Coronary artery (tissue), 2 donors: ENCODE results near the gene TMEM131.

Experiments used
- DNase-seq: peaks from one replicate; pipeline ENCODE4 v3.0.0-alpha.2; 2017; ENCODE audit warnings: low spot score
- H3K27ac ChIP-seq, 2 donors: fragments of 200-600 bp; sonication (generic); one replicate each; pipeline ENCODE4 v1.5.1; 2016 to 2019
- H3K4me3 ChIP-seq: fragments of 200-600 bp; sonication (generic); 2 replicates; pipeline ENCODE4 v1.5.1; 2016; ENCODE audit warnings: mild to moderate bottlenecking, moderate library complexity
- CTCF ChIP-seq: fragments of 200-600 bp; sonication (generic); IDR thresholded peaks from one replicate; pipeline ENCODE4 v1.5.1; 2019; ENCODE audit warnings: antibody characterized with exemption

TMEM131 gene

GRCh38 chr2:97798416-97798815, 197.3 kb downstream of the TMEM131 start:
- no peak overlapping the region for H3K4me3 ChIP-seq
- no peak for TF ChIP-seq CTCF
- DNase-seq, result no peak
- H3K27ac ChIP-seq, result no peak overlapping the region

GRCh38 chr2:97797355-97797754, 198.4 kb downstream of the TMEM131 start:
- DNase-seq, result no peak
- no peak overlapping the region for H3K4me3 ChIP-seq
- TF ChIP-seq CTCF, result no peak
- H3K27ac ChIP-seq, result no peak overlapping the region

GRCh38 chr2:97796465-97797126, 199.2 kb downstream of the TMEM131 start:
- TF ChIP-seq CTCF, result no peak
- H3K4me3 ChIP-seq, result no peak overlapping the region
- no peak for DNase-seq
- no peak overlapping the region for H3K27ac ChIP-seq

GRCh38 chr2:97792416-97792815, 203.3 kb downstream of the TMEM131 start:
- no peak overlapping the region for H3K27ac ChIP-seq
- no peak for TF ChIP-seq CTCF
- no peak for DNase-seq

GRCh38 chr2:97788986-97789644, 206.6 kb downstream of the TMEM131 start:
- Histone ChIP-seq H3K27ac (no peak overlapping the region), H3K4me3 (no peak overlapping the region)
- TF ChIP-seq CTCF, result no peak
- no peak for DNase-seq

More at GRCh38 chr2:97792416-97792815, 203.3 kb downstream of the TMEM131 start:
- no peak overlapping the region for H3K4me3 ChIP-seq

- DNase-seq, result no peak
- H3K27ac ChIP-seq, result no peak overlapping the region
- no peak for TF ChIP-seq CTCF
- H3K4me3 ChIP-seq, result no peak overlapping the region
Measured at GRCh38 chr2:97785818-97786217, 209.9 kb downstream of the TMEM131 start.

- Histone ChIP-seq H3K27ac (no peak overlapping the region), H3K4me3 (no peak overlapping the region)
- no peak for TF ChIP-seq CTCF
Measured at GRCh38 chr2:97784953-97785352, 210.8 kb downstream of the TMEM131 start.

More at GRCh38 chr2:97784953-97785352, 210.8 kb downstream of the TMEM131 start:
- DNase-seq, result no peak
